Endometrial microvascular endothelial cells (primary cell): Measurements from ENCODE around the gene MYO3B. TPM values are rescaled to one million over a fixed set of nuclear protein-coding genes. Genes with fewer than 3 reads are reported as not detected.
"Not testable (repeated sequence)": the region's sequence is repeated elsewhere in the genome, so short reads cannot be mapped to it uniquely, and the experiment has no call there.

ENCODE experiments used
- in situ Hi-C: cut with HindIII; loops from 2 replicates; pipeline ENCODE4 v1.10.0; 2017; ENCODE audit warnings: low sequenced_read_pairs, low pct_unique_long_range_greater_than_20kb; ENCODE audit errors: inconsistent ontology term
- total RNA-seq: library from RNA; depleted of rRNA; stranded (reverse); fragments of >200 nt; gene quantifications from one replicate; pipeline ENCODE4 v1.2.3, GENCODE V29; 2015; ENCODE audit errors: inconsistent ontology term

MYO3B gene
- total RNA-seq, 1 donor from 2014 or later = not detected

DNA sequence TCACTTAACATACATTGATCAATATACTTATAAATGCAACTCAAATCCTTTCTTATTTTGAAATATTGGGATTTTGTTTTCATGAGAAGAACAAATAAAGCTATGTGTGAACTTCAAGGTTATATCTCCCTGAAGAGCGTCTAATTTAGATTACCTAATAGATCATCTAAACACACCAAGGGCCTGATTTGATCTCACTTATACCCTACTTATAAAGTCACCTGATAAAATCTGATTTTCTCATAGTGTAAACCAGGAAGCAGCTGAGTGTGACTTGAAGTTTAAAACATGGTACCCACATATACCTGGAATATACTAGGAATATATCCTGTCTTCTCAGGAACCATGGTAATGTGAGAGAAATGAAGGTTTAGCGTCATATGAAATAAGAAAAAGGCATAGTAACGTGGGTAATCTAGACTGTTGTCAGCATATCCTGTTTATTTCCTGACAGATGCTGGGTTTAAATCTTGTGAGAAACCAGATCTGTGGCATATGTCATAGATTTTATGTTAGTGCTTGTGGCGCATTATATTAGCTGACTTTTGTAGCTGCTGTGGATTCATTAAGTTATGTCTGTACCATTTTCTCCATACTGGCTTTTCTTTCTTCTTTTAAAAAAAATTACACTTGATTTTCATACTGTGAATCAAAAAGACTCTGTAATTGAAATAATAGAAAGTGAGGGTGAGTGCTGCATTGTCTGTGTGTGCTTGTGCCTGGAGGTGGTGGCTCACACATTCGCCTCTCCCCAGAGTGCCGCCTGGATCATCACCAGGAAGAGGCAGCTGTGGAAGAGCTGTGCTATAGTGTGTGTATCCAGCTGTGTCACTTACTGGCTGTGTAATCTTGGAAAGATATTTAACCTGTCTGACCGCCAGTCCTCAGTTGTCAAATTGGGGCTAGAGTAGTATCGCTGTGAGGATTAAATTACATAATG, 164.0 kb downstream of the MYO3B start:
- in situ Hi-C loops = no loop called here

DNA sequence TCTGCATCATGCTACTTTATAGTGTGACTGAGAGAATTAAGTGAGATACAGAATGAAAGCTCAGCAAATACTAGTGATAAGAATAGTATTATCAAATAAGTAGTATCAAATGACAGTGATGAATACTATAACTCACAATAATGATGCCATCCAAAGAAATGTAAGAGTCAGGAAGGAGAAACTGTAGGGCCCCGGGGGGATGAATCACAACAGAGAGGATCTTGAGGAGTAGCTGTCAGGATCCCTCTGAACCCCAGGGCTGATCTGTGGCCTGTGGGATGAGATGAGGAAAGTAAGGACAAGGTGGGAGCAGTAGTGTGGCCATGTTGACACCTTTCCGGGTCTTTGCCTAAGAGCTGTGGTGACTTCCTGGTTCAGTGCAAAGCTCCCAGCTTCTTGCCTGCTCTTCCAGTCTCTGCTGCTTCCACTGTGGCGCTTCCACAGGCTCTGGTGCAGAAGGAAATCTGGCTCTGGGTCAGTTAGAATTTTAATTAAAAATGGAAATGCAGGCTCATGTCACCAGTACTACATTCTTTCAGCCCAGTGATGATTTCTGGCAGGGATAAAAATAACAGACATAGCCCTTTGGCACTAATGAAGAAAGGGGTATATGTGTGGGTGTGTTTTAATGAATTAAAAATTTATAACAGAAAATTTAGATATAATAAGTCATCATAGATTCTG, 166.9 kb downstream of the MYO3B start:
- in situ Hi-C loops = no loop called here

DNA sequence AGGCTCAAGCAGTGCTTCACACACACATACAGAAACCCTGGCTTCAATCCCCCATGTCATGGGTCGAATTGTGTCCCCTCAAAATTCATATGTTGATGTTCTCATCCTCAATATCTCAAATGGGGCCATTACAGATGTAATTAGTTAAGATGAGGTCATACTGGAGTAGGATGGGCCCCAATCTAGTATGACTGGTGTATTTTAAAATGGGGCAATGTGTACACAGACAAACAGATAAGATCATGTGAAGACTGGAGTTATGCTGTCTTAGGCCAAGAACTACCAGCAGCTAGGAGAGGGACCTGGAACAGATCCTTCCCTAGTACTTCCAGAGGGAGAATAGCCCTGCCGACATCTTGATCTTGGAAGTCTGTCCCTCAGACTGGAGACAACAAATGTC, 167.7 kb downstream of the MYO3B start:
- in situ Hi-C loops = no loop called here

DNA sequence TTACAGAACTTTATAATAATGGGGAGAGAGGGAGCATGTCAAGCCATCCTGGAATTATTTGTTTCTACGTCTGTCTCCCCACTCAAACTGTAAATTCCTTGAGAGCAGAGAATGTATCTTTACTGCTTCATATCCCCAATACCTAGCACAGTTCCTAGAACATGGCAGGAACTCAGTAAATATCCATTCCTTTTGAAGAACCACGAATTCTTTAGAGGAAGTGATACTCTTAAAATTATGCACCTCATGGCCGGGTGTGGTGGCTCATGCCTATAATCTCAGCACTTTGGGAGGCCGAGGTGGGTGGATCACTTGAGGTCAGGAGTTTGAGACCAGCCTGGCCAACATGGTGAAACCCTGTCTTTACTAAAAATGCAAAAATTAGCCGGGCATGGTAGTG, 171.3 kb downstream of the MYO3B start:
- in situ Hi-C loops = not testable (repeated sequence)

DNA sequence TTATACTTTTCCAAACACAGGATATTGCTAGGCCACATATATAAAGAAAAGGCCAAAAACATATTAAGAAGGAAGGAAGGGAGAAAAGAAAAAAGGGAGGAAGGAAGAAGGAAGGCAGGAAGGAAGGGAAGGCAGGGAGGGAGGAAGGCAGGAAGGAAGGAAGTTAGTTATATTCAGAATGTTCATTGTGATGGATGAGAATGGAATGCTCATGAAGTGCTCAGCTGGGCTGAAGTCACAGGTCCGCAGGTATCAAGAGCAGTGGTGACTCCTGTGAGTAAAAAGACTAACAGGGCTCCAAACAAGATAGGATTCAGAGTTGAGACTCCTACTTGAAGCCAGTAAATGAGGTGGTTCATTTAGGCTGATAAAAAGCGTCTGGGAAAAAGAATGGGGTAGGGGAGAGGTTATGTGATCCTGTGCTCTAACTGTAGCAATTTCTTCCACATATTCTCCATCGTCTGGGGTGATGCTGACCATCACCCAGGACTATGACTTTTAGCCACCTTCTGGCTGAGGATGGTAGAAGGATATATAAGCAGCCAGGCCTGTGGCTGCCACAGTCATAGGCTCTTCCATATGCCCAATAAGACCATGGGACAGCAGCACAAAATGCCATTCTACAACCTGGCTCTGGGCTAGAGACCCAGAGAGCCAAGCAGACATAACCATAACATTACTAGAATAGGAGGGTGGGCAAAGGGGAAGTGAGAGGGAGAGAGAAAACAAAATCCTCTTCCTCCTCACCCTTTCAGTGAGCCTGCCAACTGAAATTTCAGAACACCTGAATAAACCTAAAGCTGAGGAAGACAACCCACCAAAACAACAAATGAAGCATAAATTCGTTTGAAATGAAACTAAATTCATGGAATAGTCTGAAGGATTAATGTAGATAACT, 173.2 kb downstream of the MYO3B start:
- in situ Hi-C loops = no loop called here

DNA sequence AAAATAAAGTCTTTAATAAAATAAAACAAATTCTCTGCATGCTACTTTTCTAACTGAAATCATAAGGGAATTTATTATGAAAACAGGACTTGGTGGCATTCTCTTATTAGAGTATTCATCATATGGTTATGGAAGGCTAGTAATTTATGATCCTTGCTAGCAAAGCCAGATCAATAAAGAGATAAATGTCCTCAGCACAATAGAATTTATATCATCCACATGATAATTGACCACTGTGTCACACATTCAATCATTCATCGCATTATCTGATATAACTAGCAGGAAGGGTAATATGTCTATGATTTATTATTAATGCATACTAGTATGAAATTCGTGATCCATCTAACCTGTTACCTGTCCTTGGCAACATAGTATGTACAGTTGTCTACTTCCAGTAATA, 175.8 kb downstream of the MYO3B start:
- in situ Hi-C loops = no loop called here

DNA sequence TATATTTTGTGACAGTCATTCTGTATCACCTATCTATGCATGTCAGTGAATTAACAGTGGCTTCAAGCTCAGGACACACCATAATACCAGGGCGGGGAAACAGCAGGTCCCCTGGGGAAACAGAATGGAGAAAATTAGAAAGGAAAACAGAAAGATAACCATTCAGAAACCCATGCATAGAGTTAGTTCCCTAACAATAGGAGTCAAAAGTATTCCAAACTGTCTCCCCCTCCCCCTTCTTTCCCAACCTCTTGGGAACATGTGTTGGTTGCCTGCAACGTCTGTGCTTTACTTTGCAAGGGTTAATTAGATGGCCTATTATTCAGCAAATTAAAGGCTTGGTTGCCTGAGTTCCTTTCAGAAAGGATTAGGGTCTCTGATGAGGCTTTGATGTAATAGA, 176.4 kb downstream of the MYO3B start:
- in situ Hi-C loops = no loop called here

DNA sequence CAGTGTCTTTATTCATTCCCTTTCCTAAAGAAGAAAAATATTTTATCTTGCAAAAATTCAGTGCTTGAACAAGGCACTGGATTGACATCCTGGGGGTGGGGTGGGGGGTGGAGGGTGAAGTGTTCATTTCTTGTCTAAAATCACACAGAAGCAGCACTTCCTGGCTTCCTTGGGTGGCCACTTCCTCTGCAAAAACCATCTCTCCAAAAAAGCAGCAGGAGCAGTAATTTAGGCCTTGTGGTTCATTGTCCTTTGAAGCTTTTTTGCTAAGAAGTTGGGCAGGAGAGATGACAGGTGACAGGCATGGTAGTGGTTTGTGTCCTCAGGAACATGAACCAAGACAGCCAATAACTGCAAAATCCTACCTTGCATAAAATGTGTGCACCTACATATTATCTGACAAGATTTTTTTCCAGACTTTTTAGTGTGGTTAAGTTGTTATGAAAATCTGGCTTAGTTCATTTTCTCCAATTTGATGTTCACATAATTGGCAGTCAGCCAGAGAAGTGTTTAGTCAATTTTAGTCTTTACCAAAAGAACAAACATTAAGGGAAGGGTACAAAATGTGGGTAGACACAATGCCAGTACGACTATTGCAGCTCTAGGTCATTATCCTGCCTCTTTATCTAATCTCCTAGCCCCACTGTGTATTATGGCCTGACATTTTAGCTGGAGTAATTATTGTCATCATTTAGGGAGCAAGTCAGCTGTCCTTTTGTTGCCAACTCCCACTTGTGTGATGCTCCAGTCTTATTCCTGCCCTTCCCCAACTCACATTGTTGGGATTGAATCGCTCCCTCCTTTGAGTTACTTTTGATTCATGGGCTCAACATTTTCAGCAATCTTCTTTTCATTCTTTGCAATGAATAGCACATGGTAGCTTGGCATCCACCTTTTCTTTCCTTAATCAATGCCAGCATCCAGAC, 177.2 kb downstream of the MYO3B start:
- in situ Hi-C loops = no loop called here

DNA sequence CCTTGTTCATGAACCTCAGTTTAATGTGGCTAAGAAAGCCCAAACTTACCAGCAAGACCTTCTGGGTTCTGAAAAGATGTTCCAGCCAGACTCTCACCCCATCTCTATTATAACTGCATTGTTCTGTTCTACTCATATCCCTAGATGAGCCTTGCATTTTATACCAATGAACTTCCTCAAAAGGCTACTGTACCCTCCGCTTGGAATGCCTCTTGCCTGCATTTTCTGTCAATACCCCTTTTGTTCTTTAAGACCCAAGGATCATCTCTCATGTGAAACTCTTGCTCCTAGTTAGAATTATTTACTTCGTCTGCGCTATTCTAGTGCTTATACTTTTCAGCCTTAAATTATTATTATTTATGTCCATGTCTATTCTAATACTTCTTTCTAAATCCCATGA, 181.5 kb downstream of the MYO3B start:
- in situ Hi-C loops = no loop called here

DNA sequence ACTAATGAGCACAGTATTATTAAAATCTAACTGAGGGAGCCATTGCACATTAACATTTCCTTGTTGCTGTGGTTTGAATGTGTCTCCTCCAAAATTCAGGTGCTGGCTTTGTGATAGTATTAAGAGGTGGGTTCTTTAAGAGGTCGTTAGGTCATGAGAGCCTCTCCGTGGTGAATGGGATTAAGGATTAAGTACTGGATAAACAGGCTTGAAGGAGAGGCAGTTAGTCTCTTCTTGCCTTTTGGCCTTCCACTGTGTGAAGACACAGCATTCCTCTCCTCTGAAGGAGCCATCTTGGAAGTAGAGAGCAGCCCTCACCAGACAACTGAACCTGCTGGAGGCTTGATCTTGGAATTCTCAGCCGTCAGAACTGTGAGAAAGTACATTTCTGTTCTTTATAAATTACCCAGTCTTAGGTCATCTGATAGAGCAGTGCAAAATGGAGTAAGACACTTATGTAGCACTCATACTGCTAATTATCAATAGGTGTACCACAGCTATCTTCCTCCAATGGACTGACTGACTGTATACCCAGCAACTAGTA, 182.7 kb downstream of the MYO3B start:
- in situ Hi-C loops = no loop called here

DNA sequence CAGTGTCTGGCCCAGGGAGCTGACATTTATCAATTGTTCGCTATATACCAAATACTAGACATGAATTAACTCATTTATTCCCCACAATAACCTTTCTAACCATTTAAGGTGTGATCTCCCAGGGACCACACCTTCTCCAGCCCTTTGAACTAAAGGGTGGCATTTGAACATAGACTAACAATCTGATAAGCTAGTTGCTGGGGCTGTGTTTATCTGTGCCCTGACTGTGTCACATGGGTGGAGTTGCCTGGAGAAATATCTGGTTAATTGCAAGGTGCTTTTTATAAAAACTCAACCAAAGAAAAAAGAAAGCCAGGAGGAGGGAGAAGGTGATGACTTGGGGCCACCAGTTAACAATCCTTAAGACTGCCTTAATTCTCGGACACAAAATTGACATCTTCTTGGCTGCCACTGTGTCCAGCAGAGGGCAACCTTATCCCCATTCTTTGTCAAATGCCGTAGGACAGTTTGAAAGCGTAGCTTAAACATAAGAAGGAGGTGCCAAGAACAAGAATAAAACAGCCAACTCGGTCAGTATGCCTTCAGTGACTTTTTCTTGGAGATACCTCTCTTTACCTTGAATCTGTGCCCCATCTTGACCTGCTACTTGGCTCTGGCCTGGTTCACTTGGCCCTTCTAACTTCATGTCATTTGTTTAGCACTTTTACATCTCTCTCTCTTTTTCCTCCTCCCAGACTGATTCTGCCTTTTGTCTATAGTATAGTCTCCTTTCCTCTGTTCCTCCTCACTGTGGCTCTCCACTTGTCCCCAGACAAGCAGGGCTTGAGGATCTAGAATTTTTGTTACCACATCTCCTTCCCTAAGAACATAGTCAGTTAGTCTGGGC, 183.4 kb downstream of the MYO3B start:
- in situ Hi-C loops = no loop called here

DNA sequence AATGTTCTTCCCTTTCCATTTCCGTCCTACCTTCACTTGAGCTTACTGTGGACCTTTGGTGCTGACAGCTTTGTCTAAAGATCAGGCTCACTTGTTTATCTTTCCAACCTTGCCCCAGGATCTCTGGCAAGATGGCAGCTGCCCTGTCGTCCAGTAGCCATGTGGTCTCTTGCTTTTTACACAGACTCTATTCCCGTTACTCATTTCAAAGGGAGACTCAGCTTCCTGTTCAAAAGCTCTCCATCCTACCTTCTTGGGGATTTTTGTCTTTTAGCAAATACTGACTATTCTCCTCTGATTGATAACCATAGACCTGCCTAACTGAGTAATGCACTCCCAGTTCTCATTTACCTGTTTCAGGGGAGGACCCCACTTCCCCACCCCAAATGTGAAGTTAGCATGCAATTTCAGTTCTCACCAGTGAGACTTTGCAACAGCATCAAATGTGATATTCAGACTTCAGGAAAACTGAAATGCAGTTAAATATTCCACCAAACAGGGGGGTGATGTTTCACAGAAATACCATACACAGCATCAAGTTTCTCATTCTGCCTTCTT, 184.4 kb downstream of the MYO3B start:
- in situ Hi-C loops = no loop called here

DNA sequence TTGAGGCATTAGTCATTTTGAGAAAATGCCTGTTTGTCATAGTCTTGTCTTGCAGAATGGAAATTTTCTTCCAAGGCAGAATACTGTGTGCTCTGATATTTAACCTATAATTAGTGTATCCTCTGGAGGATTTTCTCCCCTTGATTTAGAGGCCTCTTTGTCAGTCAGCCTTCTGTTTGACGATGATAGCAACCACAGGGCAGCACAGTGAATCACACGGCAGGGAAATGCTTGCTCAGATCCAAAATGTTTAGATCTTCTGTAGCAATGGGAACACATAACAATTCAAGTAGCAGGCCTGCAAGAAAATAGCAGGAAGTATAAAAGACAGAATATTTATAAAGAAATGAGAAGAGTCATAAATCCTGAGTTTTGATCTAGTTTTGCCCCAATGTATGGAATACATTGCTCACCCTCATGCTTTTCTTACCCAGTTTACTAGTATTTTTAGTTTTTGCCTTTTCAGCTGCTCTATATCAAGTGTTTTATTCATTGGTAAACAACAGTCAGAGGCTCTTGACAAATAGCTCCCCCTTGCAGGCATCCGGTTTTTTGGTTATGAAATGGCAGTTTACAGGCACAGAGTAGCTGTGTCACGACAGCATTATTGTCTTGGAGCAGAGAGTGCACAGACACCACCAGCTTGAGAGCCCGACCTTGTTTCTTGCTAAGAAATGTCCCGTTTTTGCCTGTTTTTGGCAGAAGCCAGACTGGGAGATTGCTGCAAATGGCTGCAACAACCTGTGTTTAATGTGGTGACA, 185.1 kb downstream of the MYO3B start:
- in situ Hi-C loops = no loop called here

DNA sequence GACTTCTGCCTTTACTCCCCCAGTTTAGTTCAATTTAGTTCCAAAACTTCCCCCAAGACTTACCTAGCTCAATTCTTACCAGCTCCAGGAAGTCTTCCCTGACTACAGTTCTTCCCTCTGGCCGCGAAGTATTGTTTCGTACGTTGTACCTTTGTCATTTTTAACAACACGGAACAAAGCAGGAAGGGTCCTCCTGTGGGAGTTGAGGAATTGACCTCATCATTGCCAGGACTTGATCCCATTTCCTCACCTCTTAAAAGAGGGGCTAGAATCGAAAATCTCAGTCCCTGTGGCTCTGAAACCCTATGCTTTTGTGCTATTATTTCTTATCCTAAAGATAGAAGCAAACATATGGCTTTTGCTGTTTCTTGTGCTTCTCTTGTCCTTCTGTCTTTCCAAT, 187.1 kb downstream of the MYO3B start:
- in situ Hi-C loops = no loop called here

DNA sequence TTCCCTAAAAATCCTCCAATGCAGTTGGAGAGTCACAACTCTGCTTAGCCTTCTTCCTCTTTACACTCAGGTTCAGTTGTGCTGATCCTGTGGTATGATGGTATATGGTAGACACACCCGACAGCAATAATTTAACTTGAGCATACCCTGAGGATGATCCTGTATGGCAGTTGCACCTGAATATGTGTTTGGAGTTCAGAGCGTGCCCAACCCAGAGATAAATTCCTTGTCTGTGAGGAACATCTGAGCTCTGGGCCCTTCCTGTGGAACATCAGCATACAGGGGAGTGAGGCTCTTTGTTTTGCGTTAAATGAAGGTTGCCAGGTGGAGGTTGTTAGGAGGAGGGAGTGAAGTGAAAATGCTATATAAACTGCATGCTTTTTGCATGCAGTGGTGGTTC, 187.7 kb downstream of the MYO3B start:
- in situ Hi-C loops = no loop called here

DNA sequence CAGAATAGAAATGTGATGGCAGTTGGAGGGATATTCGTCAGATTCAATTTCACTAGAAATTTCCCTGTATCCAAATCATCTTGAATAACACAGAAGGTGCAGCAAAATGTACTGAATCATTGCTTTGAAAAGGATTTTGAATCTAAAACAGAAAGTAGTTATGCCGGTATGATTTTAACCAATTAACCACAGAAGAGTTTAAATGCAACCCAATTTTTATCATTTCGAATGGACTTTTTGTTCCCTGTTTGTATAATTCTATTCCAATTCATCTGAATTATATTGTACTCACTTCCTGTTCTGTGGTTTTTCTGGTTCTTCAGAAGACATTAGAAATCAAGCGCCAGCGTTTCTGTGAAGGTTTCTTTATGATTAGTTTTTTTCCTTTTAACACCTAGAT, 190.4 kb downstream of the MYO3B start:
- in situ Hi-C loops = no loop called here
